Tibial artery (tissue), 4 donors: Measurements from ENCODE around the gene MEGF10.

Experiments used
- DNase-seq, 2 donors: peaks; one replicate each; pipeline ENCODE4 v3.0.0-alpha.2; 2019
- H3K27ac ChIP-seq, 2 donors: fragments of 200-600 bp; sonication (generic) in 1 of 2; 1 replicate in 1 of 2; 2 replicates in 1 of 2; pipeline ENCODE4 v1.5.1; 2018 to 2019; ENCODE audit warnings: mild to moderate bottlenecking in 1 of 2
- H3K27me3 ChIP-seq, 2 donors: fragments of 200-600 bp; sonication (generic) in 1 of 2; one replicate each; pipeline versions ENCODE4 v1.5.1 to v1.6.0; 2016 to 2019
- H3K36me3 ChIP-seq, 3 donors: fragments of 200-600 bp; sonication (generic) in 2 of 3; one replicate each; pipeline ENCODE4 v1.5.1; 2016 to 2019; ENCODE audit warnings: mild to moderate bottlenecking in 2 of 3
- H3K4me1 ChIP-seq, 4 donors: fragments of 200-600 bp; sonication (generic) in 2 of 4; 1 replicate in 3 of 4; 2 replicates in 1 of 4; pipeline ENCODE4 v1.5.1; 2016 to 2019
- H3K4me3 ChIP-seq, 2 donors: fragments of 200-600 bp; sonication (generic) in 1 of 2; 1 replicate in 1 of 2; 2 replicates in 1 of 2; pipeline ENCODE4 v1.5.1; 2018 to 2019; ENCODE audit warnings: mild to moderate bottlenecking in 2 of 2
- H3K9me3 ChIP-seq, 3 donors: fragments of 200-600 bp; sonication (generic) in 1 of 3; one replicate each; pipeline ENCODE4 v1.5.1; 2016 to 2019
- CTCF ChIP-seq, 2 experiments: fragments of 200-600 bp in 1 of 2; fragments of 450-650 bp in 1 of 2; IDR thresholded peaks; one replicate each; pipeline ENCODE4 v1.5.1; 2017 to 2019; ENCODE audit warnings: antibody characterized with exemption in 2 of 2, mild to moderate bottlenecking in 1 of 2, moderate library complexity in 1 of 2
- intact Hi-C: fragments of 100-400 bp; cut with DNase I; formaldehyde crosslinking; loops from one replicate; pipeline ENCODE4 v1.15.0; 2023; ENCODE audit warnings: low total_unique reads

MEGF10 gene

GRCh38 chr5:127367946-127368465 lies 77.4 kb downstream of the MEGF10 start:
- no peak for DNase-seq
- no peak overlapping the region for H3K27ac ChIP-seq
- intact Hi-C loops: no loop called here
- H3K4me3 ChIP-seq: no peak overlapping the region
- TF ChIP-seq CTCF (IDR thresholded peaks at IDR 0.05): no peak
- no peaks in the 10 kb centered on the region for H3K27me3 ChIP-seq
- H3K9me3 ChIP-seq: no peaks in the 10 kb centered on the region
- H3K4me1 ChIP-seq: no peaks in the 10 kb centered on the region
- H3K36me3 ChIP-seq: no peaks in the 10 kb centered on the region

GRCh38 chr5:127369796-127370195 lies 79.2 kb downstream of the MEGF10 start:
- Histone ChIP-seq H3K4me1 (no peaks in the 10 kb centered on the region), H3K9me3 (no peaks in the 10 kb centered on the region), H3K27ac (no peak overlapping the region), H3K27me3 (no peaks in the 10 kb centered on the region), H3K4me3 (no peak overlapping the region), H3K36me3 (no peaks in the 10 kb centered on the region)
- no peak for TF ChIP-seq CTCF (IDR thresholded peaks at IDR 0.05)
- DNase-seq: no peak
- intact Hi-C loops: no loop called here

- intact Hi-C loops: no loop called here
- no peak overlapping the region for H3K4me3 ChIP-seq
- H3K4me1 ChIP-seq: no peaks in the 10 kb centered on the region
These were observed 80.0 kb downstream of the MEGF10 start for GRCh38 chr5:127370631-127371030.

GRCh38 chr5:127373858-127374491 lies 83.4 kb downstream of the MEGF10 start:
- H3K27me3 ChIP-seq: no peaks in the 10 kb centered on the region
- H3K9me3 ChIP-seq: no peaks in the 10 kb centered on the region
- H3K4me1 ChIP-seq: no peaks in the 10 kb centered on the region
- no peak overlapping the region for H3K27ac ChIP-seq
- H3K36me3 ChIP-seq: no peaks in the 10 kb centered on the region
- intact Hi-C loops: no loop called here
- no peak overlapping the region for H3K4me3 ChIP-seq
- DNase-seq: no peak
- TF ChIP-seq CTCF (IDR thresholded peaks at IDR 0.05): no peak

More at GRCh38 chr5:127370631-127371030, 80.0 kb downstream of the MEGF10 start:
- Histone ChIP-seq H3K9me3 (no peaks in the 10 kb centered on the region), H3K27me3 (no peaks in the 10 kb centered on the region), H3K36me3 (no peaks in the 10 kb centered on the region), H3K27ac (no peak overlapping the region)
- TF ChIP-seq CTCF (IDR thresholded peaks at IDR 0.05): no peak
- DNase-seq: no peak

- Histone ChIP-seq H3K36me3 (no peaks in the 10 kb centered on the region), H3K9me3 (no peaks in the 10 kb centered on the region), H3K4me1 (no peaks in the 10 kb centered on the region), H3K27ac (no peak overlapping the region), H3K4me3 (no peak overlapping the region), H3K27me3 (no peaks in the 10 kb centered on the region)
- DNase-seq: no peak
- no peak for TF ChIP-seq CTCF (IDR thresholded peaks at IDR 0.05)
- intact Hi-C loops: no loop called here
These were observed 84.5 kb downstream of the MEGF10 start for GRCh38 chr5:127375124-127375523.
